ENCODE data around the gene PATJ. TPM values are rescaled to one million over a fixed set of nuclear protein-coding genes. Genes with fewer than 3 reads are reported as not detected.
A peak's percentile ranks its signal among the peaks of the same experiment; 100 is the strongest.

The PATJ gene
- total and polyA plus RNA-seq, 2 experiments from 2014 or later: 35.3 to 68.4 TPM

DNA sequence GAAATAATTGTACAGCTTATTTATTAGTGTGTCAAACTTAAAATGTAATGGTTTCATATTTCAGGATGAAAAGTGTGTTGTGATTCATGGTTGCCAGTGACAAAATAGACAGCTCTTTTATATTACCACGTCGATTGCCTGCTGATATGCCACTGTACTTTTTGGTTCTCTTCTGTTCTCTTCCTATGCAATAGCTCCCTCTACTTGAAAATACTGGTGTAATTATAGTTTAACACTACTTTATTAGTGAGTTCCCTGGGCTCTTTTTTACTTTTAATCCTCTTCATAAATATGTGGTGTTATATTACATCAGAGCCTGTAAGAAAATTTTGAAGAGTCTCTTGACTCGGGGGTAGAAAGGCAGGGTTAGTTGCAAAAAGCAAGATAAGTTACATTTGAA is 111.3 kb downstream of the PATJ start:
- H3K4me1 Mint-ChIP-seq: peaks cover 25% of the 10 kb centered on the region
- H3K36me3 Mint-ChIP-seq (ENCODE audit: low read depth): peaks cover 12% of the 10 kb centered on the region
- no peak for DNase-seq (ENCODE audit: low spot score)
- peaks cover 2% of the 10 kb centered on the region for H3K27me3 Mint-ChIP-seq (ENCODE audit: insufficient read depth, low read depth, poor library complexity)
- H4K20me1 ChIP-seq (replicated peaks; ENCODE audit: insufficient read depth): no peaks in the 10 kb centered on the region
- TF ChIP-seq EZH2 (IDR thresholded peaks at IDR 0.05; ENCODE audit: low read depth, unreplicated experiment) (no peak), STAT1 (IDR thresholded peaks at IDR 0.05; ENCODE audit: unreplicated experiment) (no peak)
- TF ChIP-seq, protein P1, sequence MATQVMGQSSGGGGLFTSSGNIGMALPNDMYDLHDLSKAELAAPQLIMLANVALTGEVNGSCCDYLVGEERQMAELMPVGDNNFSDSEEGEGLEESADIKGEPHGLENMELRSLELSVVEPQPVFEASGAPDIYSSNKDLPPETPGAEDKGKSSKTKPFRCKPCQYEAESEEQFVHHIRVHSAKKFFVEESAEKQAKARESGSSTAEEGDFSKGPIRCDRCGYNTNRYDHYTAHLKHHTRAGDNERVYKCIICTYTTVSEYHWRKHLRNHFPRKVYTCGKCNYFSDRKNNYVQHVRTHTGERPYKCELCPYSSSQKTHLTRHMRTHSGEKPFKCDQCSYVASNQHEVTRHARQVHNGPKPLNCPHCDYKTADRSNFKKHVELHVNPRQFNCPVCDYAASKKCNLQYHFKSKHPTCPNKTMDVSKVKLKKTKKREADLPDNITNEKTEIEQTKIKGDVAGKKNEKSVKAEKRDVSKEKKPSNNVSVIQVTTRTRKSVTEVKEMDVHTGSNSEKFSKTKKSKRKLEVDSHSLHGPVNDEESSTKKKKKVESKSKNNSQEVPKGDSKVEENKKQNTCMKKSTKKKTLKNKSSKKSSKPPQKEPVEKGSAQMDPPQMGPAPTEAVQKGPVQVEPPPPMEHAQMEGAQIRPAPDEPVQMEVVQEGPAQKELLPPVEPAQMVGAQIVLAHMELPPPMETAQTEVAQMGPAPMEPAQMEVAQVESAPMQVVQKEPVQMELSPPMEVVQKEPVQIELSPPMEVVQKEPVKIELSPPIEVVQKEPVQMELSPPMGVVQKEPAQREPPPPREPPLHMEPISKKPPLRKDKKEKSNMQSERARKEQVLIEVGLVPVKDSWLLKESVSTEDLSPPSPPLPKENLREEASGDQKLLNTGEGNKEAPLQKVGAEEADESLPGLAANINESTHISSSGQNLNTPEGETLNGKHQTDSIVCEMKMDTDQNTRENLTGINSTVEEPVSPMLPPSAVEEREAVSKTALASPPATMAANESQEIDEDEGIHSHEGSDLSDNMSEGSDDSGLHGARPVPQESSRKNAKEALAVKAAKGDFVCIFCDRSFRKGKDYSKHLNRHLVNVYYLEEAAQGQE (IDR thresholded peaks at IDR 0.05; ENCODE audit: unreplicated experiment): no peak
- TF ChIP-seq, protein P2, sequence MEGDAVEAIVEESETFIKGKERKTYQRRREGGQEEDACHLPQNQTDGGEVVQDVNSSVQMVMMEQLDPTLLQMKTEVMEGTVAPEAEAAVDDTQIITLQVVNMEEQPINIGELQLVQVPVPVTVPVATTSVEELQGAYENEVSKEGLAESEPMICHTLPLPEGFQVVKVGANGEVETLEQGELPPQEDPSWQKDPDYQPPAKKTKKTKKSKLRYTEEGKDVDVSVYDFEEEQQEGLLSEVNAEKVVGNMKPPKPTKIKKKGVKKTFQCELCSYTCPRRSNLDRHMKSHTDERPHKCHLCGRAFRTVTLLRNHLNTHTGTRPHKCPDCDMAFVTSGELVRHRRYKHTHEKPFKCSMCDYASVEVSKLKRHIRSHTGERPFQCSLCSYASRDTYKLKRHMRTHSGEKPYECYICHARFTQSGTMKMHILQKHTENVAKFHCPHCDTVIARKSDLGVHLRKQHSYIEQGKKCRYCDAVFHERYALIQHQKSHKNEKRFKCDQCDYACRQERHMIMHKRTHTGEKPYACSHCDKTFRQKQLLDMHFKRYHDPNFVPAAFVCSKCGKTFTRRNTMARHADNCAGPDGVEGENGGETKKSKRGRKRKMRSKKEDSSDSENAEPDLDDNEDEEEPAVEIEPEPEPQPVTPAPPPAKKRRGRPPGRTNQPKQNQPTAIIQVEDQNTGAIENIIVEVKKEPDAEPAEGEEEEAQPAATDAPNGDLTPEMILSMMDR (conservative IDR thresholded peaks at IDR 0.05; ENCODE audit: low read depth in 2 of 2): 0 out of 4 replicates have a peak, but pooled peaks have one; percentile 13 to 15
- no peak overlapping the region for H3K27ac ChIP-seq (ENCODE audit: low read depth)
- H3K9me3 Mint-ChIP-seq: no peaks in the 10 kb centered on the region
- no peaks in the 10 kb centered on the region for H3K9me2 ChIP-seq (ENCODE audit: insufficient read depth)
- peaks cover 11% of the 10 kb centered on the region; the same call in 1 of the 2 replicates for H3K36me3 ChIP-seq (ENCODE audit: insufficient read depth)
- no peak overlapping the region for H2AFZ ChIP-seq
- H3K4me2 ChIP-seq: no peak overlapping the region
- no peaks in the 10 kb centered on the region for H3F3A ChIP-seq (replicated peaks; ENCODE audit: low read depth)
- no peak for ATAC-seq
- no peaks in the 10 kb centered on the region for H3K27me3 ChIP-seq (ENCODE audit: insufficient read depth)
- H3K4me3 ChIP-seq: no peak overlapping the region
- H3K27ac Mint-ChIP-seq: 0 out of 2 replicates have a peak overlapping the region, but pooled peaks have one; percentile 3
- no peaks in the 10 kb centered on the region for H3K79me2 ChIP-seq (replicated peaks; ENCODE audit: insufficient read depth)
- H3K4me1 ChIP-seq (ENCODE audit: insufficient read depth): peaks cover 7% of the 10 kb centered on the region
- H3K4me3 Mint-ChIP-seq: no peak overlapping the region

DNA sequence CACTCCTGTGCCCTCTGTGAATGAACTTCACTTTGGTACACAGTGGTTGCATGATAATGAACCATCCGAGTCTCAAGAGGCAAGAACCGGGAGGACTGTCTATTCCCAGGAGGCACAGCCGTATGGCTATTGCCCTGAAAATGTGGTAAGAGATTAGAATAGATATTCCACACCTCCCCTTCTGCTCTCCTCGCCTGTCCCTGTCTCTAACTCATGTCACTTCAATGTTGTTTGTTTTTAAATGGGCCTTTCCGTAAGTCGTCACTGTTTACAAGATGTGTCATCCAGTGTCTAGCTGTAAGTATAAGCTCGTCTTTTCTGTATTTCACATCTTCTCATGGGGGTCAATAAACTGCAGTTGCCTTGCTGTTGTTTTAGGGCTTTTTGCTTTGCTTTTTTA is 122.2 kb downstream of the PATJ start:
- Mint-ChIP-seq H3K9me3 (peaks cover 3% of the 10 kb centered on the region; the same call in 2 of the 3 replicates), H3K27ac (no peak overlapping the region), H3K4me1 (no peaks in the 10 kb centered on the region), H3K27me3 (ENCODE audit: insufficient read depth, low read depth, poor library complexity) (no peaks in the 10 kb centered on the region), H3K4me3 (no peak overlapping the region), H3K36me3 (ENCODE audit: low read depth) (peaks cover 45% of the 10 kb centered on the region)
- H3K27ac ChIP-seq (ENCODE audit: low read depth): no peak overlapping the region
- no peaks in the 10 kb centered on the region; the same call in 1 of the 2 replicates for H3K79me2 ChIP-seq (replicated peaks; ENCODE audit: insufficient read depth)
- no peak overlapping the region for H3K4me2 ChIP-seq
- no peaks in the 10 kb centered on the region for H3F3A ChIP-seq (replicated peaks; ENCODE audit: low read depth)
- H4K20me1 ChIP-seq (replicated peaks; ENCODE audit: insufficient read depth): no peaks in the 10 kb centered on the region; the same call in 1 of the 2 replicates
- H2AFZ ChIP-seq: no peak overlapping the region
- ATAC-seq: no peak
- no peaks in the 10 kb centered on the region for H3K27me3 ChIP-seq (ENCODE audit: insufficient read depth)
- peaks cover 15% of the 10 kb centered on the region for H3K36me3 ChIP-seq (ENCODE audit: insufficient read depth)
- no peaks in the 10 kb centered on the region for H3K9me2 ChIP-seq (ENCODE audit: insufficient read depth)
- no peak overlapping the region for H3K4me3 ChIP-seq
- no peak for DNase-seq (ENCODE audit: low spot score)
- H3K4me1 ChIP-seq (ENCODE audit: insufficient read depth): no peaks in the 10 kb centered on the region
- TF ChIP-seq POLR2AphosphoS5 (IDR thresholded peaks at IDR 0.05; ENCODE audit: low read depth) (no peak), EZH2 (IDR thresholded peaks at IDR 0.05; ENCODE audit: low read depth, unreplicated experiment) (no peak), JUNB (IDR thresholded peaks at IDR 0.05; ENCODE audit: unreplicated experiment) (no peak), CREB1 (CRISPR knock-in tag; IDR thresholded peaks at IDR 0.05; ENCODE audit: low read depth) (no peak)
- TF ChIP-seq, protein P3, sequence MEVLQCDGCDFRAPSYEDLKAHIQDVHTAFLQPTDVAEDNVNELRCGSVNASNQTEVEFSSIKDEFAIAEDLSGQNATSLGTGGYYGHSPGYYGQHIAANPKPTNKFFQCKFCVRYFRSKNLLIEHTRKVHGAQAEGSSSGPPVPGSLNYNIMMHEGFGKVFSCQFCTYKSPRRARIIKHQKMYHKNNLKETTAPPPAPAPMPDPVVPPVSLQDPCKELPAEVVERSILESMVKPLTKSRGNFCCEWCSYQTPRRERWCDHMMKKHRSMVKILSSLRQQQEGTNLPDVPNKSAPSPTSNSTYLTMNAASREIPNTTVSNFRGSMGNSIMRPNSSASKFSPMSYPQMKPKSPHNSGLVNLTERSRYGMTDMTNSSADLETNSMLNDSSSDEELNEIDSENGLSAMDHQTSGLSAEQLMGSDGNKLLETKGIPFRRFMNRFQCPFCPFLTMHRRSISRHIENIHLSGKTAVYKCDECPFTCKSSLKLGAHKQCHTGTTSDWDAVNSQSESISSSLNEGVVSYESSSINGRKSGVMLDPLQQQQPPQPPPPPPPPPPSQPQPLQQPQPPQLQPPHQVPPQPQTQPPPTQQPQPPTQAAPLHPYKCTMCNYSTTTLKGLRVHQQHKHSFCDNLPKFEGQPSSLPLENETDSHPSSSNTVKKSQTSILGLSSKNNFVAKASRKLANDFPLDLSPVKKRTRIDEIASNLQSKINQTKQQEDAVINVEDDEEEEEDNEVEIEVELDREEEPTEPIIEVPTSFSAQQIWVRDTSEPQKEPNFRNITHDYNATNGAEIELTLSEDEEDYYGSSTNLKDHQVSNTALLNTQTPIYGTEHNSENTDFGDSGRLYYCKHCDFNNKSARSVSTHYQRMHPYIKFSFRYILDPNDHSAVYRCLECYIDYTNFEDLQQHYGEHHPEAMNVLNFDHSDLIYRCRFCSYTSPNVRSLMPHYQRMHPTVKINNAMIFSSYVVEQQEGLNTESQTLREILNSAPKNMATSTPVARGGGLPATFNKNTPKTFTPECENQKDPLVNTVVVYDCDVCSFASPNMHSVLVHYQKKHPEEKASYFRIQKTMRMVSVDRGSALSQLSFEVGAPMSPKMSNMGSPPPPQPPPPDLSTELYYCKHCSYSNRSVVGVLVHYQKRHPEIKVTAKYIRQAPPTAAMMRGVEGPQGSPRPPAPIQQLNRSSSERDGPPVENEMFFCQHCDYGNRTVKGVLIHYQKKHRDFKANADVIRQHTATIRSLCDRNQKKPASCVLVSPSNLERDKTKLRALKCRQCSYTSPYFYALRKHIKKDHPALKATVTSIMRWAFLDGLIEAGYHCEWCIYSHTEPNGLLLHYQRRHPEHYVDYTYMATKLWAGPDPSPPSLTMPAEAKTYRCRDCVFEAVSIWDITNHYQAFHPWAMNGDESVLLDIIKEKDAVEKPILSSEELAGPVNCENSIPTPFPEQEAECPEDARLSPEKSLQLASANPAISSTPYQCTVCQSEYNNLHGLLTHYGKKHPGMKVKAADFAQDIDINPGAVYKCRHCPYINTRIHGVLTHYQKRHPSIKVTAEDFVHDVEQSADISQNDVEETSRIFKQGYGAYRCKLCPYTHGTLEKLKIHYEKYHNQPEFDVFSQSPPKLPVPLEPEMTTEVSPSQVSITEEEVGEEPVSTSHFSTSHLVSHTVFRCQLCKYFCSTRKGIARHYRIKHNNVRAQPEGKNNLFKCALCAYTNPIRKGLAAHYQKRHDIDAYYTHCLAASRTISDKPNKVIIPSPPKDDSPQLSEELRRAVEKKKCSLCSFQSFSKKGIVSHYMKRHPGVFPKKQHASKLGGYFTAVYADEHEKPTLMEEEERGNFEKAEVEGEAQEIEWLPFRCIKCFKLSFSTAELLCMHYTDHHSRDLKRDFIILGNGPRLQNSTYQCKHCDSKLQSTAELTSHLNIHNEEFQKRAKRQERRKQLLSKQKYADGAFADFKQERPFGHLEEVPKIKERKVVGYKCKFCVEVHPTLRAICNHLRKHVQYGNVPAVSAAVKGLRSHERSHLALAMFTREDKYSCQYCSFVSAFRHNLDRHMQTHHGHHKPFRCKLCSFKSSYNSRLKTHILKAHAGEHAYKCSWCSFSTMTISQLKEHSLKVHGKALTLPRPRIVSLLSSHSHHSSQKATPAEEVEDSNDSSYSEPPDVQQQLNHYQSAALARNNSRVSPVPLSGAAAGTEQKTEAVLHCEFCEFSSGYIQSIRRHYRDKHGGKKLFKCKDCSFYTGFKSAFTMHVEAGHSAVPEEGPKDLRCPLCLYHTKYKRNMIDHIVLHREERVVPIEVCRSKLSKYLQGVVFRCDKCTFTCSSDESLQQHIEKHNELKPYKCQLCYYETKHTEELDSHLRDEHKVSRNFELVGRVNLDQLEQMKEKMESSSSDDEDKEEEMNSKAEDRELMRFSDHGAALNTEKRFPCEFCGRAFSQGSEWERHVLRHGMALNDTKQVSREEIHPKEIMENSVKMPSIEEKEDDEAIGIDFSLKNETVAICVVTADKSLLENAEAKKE (CRISPR knock-in tag; IDR thresholded peaks at IDR 0.05): no peak
- TF ChIP-seq, protein P4, sequence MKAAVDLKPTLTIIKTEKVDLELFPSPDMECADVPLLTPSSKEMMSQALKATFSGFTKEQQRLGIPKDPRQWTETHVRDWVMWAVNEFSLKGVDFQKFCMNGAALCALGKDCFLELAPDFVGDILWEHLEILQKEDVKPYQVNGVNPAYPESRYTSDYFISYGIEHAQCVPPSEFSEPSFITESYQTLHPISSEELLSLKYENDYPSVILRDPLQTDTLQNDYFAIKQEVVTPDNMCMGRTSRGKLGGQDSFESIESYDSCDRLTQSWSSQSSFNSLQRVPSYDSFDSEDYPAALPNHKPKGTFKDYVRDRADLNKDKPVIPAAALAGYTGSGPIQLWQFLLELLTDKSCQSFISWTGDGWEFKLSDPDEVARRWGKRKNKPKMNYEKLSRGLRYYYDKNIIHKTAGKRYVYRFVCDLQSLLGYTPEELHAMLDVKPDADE (IDR thresholded peaks at IDR 0.05): no peak
